ENCODE results near the gene BST2.

Gene BST2

DNA sequence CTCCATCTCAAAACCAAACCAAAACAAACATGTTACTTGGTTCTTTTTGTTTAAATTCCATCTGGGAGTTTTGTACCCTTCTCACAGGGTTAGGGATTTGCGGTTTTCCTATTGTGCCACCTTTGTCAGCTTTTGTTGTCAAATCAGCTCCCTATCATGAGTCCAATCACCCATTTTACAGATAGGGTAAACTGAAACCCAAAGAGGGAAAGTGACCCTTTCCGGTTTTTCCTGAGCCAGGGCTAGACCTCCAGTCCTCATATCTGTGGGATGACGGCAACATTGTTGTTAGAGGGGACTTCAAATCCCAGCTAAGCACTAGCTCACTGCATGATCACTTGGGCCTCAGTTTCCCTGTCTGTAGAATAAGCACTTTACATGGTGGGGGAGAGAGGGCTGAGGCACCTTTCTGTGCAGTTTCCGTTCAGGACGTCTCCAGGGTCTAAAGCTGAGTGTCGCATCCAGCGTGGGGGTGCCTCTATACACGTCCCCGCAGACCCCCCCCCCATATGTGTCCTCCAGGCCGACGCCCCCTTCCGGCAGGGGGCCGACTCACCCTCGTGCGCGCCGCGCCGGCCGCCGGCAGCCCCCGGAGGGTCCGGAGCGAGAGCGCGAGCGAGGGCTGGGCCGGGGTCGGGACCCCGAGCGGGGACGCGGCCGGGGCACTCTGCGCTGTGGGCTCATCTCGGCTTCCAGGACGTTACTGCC is 15.3 kb downstream of the BST2 start:
- TF ChIP-seq GATA3 (IDR thresholded peaks at IDR 0.05; ENCODE audit: low read depth, low read length) (no peak), GATA2 (IDR thresholded peaks at IDR 0.05; ENCODE audit: low read depth, low read length) (no peak)

DNA sequence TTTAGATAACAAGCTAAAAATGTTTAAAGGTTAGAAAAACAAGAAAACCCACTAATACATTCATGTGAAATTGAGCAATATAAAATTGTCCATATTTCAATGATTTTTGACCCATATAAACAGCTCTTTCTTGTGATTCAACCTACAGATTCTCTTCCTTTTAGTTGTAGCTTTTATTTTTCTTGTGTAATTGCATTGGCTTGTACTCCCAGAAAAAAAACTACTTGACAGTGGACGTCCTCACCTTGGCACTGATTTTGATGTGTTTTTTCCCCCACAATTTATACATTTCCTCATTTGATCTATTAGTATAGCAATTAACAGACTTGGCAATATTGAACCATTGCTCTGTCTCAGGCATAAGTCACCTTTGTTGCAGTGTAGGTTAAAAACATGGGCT is 16.1 kb downstream of the BST2 start:
- TF ChIP-seq GATA3 (IDR thresholded peaks at IDR 0.05; ENCODE audit: low read depth, low read length) (no peak), GATA2 (IDR thresholded peaks at IDR 0.05; ENCODE audit: low read depth, low read length) (no peak)

DNA sequence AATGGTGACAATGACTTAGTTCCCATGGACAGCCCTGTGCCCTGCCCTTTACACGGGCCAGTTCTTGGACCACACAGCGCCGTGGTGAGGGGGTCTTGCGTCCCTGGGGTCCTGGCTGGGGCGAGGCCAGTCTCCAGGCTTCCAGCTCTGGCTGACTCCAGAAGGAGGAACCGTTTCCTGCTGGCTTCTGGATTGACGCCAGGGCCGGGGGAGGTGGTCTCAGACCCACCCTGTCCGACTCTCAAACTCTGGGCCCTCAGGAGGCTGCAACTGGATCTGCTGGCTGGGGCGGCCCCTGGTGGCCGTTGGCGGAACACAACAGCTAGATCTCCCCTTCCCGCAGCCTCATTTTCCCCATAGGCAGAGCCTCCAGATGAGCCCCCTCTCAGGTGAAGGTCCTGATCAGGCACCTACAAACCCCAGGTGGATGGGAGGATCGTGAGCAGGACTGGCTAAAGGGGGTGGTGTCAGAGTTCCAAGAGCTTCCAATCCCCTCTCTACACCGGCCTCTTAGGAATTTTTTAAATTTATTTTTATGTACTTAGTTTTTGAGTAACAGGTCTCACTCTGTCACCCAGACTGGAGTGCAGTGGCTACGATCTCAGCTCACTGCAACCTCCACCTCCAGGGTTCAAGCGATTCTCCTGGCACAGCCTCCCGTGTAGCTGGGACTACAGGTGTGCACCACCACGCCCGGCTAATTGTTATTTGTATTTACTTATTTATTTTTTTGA is 19.4 kb downstream of the BST2 start:
- no peak for TF ChIP-seq GATA3 (IDR thresholded peaks at IDR 0.05; ENCODE audit: low read depth, low read length)
- TF ChIP-seq GATA2 (IDR thresholded peaks at IDR 0.05; ENCODE audit: low read depth, low read length), result no peak

DNA sequence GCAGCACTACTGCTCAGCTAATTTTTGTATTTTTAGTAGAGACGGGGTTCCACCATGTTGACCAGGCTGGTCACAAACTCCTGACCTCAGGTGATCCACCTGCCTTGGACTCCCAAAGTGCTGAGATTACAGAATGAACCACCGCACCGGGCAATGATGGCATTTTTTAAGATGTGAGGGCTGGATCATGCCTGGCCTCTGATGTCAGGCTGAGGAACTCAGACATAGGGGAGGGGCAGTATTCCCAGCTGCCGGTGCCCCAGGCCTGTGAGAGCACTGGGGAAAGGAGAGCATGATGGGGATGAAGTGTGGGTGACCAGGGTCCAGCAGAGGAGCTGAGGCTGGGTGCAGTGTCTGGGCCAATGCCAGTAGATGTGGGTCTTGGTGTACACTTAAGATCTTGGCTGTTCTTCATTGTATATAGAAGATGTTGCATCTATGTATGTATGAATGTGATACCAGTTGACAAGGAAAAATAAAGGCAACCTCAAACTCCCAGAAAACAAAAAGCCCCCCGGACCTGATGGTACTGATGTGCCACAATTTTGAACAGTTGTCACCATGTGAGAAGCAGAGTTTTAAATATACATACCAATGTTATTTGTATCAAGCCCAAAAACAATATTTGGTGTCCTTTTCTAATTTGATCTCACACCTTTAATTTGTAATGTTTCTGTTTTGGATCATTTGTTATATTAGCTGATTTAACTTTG is 24.8 kb downstream of the BST2 start:
- TF ChIP-seq GATA3 (IDR thresholded peaks at IDR 0.05; ENCODE audit: low read depth, low read length), result no peak
- no peak for TF ChIP-seq GATA2 (IDR thresholded peaks at IDR 0.05; ENCODE audit: low read depth, low read length)

DNA sequence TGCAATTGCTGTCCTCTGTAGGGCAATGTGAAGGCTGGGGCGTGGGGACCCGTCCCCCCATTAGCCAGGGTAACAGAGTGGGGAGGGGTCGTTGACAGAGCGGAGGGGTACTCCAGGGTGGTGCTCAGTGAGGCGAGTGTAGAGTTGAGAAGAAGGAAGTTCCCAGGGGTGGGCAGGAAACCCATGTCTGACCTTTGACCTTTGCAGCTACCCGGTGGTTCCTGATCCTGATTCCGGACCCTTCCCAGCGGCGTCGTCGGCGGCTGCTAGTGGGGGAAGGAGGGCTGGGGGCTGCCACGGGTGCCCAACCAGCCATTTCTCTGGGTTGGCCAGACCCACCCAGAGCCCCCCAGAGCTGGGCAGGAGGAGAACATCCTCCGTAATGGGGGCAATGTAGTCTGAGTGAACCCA is 26.2 kb downstream of the BST2 start:
- TF ChIP-seq GATA2 (IDR thresholded peaks at IDR 0.05; ENCODE audit: low read depth, low read length) (no peak), GATA3 (IDR thresholded peaks at IDR 0.05; ENCODE audit: low read depth, low read length) (no peak)

DNA sequence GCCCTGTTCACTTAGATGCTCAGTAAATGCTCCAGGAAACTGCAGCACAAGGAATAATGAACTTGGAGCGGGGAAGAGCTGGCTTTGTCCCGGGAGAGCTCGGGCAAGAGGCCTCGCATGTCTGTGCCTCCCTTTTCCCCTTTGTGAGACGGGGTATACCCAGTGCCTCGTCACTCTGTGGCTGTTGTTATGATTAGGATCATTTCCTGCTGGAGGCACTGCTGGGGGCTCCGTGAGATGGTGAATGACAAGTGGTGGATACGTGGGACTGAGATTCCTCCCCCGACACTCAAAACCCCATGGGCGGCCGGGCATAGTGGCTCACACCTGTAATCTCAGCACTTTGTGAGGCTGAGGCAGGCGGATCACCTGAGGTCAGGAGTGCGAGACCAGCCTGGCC is 27.2 kb downstream of the BST2 start:
- TF ChIP-seq GATA2 (IDR thresholded peaks at IDR 0.05; ENCODE audit: low read depth, low read length) (no peak), GATA3 (IDR thresholded peaks at IDR 0.05; ENCODE audit: low read depth, low read length) (no peak)

DNA sequence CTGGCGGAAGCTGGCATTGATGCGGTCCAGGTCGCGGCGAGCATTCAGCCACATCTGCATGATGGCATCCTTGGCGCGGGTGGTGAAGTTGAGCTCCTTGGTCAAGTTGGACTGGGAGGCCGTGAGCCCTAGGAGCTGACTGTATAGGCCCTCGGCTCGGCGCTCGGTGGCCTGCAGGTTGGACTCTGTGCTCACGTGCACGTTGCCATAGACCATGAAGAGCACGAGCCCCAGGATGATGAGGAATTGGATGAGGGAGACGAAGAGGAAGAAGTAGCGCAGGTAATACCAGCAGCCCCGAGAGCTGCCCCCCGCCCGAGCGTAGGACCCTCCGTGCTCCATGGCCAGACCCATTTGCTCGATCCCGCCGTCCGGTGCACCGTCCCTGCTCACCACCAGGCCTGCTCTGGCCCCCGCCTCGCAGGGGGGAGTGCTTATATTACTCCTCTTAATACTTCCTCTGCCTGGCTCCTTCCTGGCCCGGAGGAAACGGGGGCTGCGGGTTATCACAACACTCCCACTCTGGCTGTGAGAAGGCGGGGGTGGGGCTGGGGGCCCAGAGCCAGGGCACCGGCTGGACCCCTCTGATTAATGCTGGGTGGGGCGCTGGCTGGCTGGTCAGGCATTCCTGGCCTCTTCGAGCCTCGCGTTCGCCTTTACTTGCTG is 28.4 kb downstream of the BST2 start, which contains the start of gene PLVAP:
PLVAP (minus strand) TSS at position 408 of the 666 bp plus-strand sequence; CDS start at position 354, 54 bp downstream.
- no peak for TF ChIP-seq GATA2 (IDR thresholded peaks at IDR 0.05; ENCODE audit: low read depth, low read length)
- TF ChIP-seq GATA3 (IDR thresholded peaks at IDR 0.05; ENCODE audit: low read depth, low read length), result no peak

DNA sequence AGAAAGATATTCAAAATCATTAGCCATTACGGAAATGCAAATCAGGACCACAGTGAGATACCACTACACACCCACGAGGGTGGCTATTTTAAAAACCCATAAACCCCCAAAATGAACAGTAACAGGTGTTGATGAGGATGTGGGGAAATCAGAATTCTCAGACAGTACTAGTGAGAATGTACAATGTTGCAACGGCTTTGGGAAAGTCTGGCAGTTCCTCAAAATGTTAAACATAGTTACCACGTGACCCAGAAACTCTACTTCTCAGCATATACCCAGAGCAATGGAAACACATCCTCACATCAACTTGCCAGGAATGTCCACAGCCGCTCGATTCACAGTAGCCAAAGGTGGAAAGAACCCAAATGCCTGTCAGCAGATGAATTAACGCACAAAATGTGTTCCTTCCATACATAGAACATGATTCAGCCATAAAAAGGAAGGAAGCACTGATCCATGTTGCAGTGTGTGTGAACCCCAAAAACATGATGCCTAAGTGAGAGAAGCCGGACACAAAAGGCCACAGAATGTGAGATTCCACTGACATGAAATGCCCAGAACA is 35.3 kb downstream of the BST2 start:
- TF ChIP-seq GATA3 (IDR thresholded peaks at IDR 0.05; ENCODE audit: low read depth, low read length), result no peak
- no peak for TF ChIP-seq GATA2 (IDR thresholded peaks at IDR 0.05; ENCODE audit: low read depth, low read length)

DNA sequence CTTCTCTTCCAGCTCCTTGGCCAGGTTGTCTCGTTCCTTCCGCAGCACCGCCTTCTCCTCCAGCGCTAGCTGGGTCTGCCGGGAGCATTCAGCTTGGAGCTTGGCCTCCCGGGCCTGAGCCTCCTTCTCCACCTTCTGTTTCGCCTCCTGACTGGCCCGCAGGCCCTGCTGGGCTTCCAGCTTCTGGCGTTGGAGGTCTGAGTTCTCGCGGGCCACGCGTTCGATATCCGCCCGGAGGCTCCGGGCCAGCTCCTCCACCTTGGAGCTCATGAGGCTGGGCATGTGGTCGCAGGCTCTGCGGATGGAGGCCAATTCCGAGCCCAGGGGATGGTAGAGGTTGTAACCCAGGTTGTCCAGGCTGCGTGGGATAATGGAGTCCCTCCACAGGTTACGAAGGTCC is 40.1 kb downstream of the BST2 start:
- no peak for TF ChIP-seq GATA2 (IDR thresholded peaks at IDR 0.05; ENCODE audit: low read depth, low read length)
- no peak for TF ChIP-seq GATA3 (IDR thresholded peaks at IDR 0.05; ENCODE audit: low read depth, low read length)

DNA sequence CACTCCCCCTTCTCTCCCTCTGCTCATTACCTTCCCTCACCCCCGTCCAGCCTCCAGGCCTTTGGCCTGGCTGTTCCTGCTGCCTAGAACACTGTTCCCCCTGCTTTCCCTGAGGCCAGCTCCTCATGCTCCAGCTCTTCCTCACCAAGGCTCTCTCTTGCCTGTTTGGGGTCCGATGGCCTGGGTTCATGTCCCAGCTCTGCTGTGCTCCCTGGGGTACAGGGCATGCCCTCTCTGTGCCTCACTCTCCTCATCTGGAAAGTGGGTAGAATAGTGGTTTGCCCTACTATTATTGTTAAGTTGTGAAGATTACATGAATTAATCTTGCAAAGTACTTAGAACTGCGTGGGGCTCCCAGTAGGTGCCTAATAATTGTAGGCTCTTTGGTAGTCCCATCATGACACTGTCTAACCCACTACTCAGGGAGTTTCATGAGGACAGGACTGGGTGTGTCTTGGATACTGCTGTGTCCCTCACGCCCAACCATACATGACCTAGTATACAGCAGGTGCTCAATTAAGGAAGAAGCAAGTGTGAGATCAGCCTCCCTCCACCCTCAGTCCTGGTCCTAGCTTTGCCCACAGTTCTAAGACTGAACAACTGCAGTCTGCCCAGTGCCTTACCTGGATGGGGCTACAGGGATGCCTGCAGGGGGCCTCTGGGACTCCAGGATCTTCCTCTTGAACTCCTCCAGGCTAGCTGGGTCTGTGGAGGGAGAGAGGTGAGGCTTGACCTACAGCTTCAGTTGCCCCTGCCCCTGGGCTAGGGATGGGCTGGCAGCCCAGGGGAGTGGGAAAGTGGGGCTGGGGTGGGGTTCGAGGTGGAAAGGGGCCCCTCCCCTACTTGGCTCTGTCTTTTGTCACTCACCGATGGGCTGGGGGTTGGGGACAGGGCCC is 45.3 kb downstream of the BST2 start:
- TF ChIP-seq GATA3 (IDR thresholded peaks at IDR 0.05; ENCODE audit: low read depth, low read length), result no peak
- TF ChIP-seq GATA2 (IDR thresholded peaks at IDR 0.05; ENCODE audit: low read depth, low read length), result no peak

DNA sequence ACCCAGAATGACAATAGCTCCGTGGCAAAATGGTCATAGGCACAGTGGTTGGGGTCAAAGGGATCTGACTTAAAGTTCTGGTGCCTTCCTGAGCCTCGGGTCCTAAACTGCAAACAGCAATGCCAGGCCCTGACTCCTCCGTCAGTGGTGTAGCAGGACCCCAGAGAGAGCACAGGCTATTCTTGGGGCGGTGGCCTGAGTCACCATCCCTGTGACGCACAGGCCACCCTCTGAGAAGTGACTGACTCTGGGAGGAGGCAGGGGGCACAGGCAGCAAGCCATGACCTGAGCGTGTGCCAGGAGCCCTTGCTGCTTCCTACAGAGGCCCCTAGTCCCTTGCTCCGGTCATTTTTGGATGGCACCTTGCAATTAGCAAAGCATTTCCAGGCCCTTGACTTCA is 47.0 kb downstream of the BST2 start:
- no peak for TF ChIP-seq GATA3 (IDR thresholded peaks at IDR 0.05; ENCODE audit: low read depth, low read length)
- TF ChIP-seq GATA2 (IDR thresholded peaks at IDR 0.05; ENCODE audit: low read depth, low read length), result no peak

DNA sequence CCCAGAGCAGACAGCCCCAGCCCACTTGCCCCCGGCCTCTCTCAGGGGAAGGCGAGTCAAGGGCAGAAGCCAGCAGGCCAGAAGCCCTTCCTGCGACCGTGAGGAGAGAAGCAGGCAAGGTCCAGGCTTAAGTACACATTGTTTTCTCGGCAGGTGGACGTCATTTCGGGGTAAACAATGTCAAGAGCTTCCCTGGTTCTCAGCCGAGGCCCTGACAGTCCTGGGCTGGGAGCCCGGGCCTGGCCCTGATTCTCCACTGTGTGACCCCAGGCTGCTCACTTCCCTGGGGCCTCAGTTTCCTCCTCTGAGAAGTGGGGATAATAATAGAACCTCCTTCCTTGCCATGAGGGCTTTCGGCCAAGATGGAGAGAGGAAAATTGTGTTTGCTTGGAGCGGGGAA is 47.7 kb downstream of the BST2 start:
- TF ChIP-seq GATA3 (IDR thresholded peaks at IDR 0.05; ENCODE audit: low read depth, low read length) (no peak), GATA2 (IDR thresholded peaks at IDR 0.05; ENCODE audit: low read depth, low read length) (no peak)
